COLO668 (cell line): ENCODE measurements around the gene ACSL4.
"Not testable (repeated sequence)": the region's sequence is repeated elsewhere in the genome, so short reads cannot be mapped to it uniquely, and the experiment has no call there.

Source experiments
- DNase-seq: peaks from one replicate; lab custom pipeline; 2025; ENCODE audit not compliant: unreplicated experiment; lab: John Stamatoyannopoulos, UW

Gene ACSL4

DNA sequence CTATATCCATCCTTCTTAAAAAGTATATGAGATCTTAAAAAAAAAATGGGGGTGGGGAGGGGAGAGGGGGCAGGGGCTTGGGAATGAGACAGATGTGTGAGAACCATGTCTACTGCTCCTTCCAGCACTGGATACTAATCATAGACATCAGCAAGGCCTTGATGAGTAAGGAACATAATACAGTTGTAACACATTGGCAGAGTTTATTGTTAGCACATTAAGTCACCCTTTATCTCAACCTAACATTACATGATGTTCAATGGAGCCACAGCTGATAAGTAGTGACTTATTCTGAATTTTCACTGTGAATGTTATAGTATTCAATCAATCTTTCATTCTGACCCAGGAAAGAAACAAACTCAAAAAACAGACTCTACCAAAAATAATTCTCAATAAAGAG is 60.8 kb downstream of the ACSL4 start:
- no peak for DNase-seq

DNA sequence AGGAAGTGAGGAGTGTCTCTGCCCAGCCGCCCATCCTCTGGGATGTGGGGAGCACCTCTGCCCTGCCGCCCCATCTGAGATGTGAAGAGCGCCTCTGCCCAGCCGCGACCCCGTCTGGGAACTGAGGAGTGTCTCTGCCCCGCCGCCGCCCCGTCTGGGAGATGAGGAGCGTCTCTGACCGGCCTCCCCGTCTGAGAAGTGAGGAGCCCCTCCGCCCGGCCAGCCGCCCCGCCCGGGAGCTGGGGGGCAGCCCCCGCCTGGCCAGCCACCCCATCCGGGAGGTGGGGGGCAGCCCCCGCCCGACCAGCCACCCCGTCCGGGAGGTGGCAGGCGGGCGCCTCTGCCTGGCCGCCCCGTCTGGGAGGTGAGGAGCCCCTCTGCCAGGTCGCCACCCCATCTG is 61.9 kb downstream of the ACSL4 start:
- DNase-seq, result not testable (repeated sequence)

DNA sequence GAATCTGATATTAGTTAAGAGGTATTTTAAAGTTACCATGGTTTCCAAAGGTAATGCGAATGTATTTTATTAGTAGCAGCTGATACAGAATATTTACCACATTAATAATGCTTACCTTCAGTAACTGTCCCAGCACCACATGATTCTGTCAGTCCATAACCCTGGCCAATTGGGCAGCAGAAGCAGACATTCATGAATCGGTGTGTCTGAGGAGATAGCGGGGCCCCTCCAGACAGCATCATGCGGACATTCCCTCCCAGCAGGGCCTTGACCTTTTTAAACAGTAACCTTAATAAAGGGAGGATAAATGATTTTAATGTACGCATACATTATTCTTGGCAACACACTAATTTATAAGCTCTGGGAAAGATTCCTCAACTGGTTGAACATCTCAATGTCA is 65.1 kb downstream of the ACSL4 start:
- no peak for DNase-seq

DNA sequence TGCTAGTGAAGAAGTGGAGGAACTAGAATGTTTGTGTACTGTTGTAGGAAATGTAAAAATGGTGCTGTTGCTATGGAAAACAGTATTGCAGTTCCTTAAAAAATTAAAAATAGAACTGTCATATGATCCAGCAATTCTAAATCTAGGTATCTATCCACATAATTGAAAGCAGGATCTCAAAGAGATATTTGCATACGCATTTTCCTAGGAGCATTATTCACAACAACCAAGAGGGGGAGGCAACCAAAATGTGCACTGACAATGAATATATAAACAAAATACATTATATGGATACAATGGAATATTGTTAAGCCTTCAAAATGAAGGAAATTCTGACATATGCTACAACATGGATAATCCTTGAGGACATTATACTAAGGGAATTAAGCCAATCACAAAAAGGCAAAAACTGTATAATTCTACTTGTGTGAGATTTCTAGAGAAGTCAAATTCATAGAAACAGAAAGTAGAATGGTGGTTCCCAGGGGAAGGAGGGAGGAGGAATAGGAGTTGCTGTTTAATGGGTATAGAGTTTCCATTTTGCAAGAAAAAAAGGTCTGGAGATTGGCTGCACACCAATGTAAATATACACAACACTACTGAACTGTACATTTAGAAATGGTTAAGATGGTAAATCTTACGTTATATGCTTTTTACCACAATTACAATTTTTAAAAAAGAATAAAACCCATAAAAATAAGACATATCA is 72.5 kb downstream of the ACSL4 start:
- no peak for DNase-seq

DNA sequence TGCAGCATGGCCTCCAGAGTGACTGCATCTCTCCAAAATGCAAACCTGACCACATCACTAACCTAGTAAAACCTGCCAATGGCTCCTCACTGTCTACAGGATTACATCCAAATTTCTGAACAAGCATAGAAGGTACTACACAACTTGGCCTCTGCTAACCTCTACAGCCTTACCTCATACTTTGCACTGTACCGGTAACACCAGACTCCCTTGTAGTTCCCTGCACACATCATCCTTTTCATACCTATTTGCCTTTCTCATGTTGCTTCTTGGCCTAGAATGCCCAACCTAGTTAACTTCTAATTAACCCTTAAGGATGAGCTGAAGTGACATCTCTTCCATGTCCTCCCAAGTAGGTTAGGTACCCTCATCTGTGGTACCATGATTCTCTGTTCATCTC is 74.7 kb downstream of the ACSL4 start:
- no peak for DNase-seq

DNA sequence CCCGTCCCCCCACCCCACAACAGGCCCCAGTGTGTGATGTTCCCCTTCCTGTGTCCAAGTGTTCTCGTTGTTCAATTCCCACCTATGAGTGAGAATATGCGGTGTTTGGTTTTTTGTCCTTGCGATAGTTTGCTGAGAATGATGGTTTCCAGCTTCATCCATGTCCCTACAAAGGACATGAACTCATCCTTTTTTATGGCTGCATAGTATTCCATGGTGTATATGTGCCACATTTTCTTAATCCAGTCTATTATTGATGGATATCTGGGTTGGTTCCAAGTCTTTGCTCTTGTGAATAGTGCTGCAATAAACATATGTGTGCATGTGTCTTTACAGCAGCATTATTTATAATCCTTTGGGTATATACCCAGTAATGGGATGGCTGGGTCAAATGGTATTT is 75.7 kb downstream of the ACSL4 start:
- not testable (repeated sequence) for DNase-seq

DNA sequence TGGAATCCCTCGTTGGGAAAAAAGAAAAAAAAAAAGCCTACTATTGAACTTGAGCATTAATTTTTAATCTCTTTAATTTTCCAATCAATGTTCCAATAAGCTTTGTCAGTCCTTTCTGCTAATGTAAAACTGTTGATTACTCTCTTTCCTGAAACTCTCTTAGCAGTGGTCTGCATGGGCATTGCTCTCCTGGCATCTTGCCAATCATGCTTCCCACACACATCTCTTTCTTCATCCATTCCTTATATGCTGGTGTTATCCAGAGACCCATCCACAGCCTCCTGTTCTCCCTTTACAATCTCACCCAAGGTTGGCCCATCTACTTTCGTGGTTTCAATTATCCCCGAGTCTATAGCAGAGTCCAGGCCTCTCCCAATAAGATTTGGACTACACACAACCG is 76.3 kb downstream of the ACSL4 start:
- DNase-seq, result no peak

DNA sequence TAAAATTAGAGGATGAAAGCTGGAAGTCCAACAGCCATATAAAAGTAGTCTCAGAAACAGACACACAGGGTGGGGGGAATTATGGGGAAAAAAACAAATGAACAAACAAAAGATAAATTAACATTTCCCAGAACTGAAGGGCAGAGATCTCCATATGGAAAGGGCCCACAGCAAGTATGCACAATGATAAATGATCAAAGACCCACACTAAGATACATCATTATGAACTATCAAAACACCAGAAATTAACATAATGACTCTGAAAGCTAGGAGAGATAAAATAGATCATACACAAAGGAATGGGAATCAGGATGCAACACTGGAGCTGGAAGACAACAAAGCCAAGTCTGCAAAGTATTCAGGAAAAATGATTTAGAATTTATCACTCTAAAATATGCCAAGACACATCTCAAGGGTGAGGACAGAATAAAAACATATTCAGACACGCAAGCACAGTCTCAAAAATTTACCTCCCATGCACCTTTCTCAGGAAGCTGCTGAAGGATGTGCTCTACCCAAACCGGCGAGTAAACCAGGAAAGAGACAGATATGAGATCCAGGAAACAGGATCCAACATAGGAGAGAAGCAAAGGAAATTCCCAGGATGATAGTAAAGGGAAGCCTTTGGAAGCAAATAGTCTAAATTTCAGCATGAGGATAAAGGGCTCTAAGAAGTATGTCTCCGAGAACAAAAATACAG is 77.4 kb downstream of the ACSL4 start:
- no peak for DNase-seq

DNA sequence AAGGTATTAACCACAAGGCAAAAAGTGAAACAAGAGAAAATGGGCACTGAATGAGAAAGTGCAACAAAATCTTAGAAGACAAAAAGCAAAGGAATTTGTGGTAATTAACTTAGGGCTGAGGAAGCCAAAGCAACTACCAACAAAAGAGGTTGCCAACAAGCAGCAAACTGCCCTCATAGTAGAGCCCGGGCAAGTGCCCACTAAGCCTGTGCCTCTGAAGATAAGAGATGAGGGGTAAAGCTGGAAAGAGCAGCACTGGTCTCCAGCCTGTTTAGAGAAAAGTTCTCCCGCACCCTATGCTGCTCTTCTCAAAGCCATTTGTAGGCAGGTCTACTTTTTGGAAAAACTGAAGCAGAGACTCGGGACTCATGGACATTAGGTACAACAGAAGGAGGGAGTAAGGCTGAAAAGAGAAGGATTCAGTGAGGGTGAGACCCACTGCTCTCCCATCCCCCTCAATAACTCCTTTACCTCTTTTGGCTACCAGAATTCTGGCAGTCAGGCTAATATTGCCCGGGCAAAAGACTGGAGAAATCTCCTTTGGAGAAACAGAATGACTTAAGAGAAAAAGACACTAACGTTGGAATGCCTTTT is 78.4 kb downstream of the ACSL4 start:
- no peak for DNase-seq

DNA sequence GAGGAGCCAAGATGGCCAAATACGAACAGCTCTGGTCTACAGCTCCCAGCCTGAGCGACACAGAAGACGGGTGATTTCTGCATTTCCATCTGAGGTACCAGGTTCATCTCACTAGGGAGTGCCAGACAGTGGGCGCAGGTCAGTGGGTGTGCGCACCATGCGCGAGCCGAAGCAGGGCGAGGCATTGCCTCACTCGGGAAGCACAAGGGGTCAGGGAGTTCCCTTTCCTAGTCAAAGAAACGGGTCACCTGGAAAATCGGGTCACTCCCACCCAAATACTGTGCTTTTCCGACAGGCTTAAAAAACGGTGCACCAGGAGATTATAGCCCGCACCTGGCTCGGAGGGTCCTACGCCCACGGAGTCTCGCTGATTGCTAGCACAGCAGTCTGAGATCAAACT is 88.4 kb downstream of the ACSL4 start:
- not testable (repeated sequence) for DNase-seq

DNA sequence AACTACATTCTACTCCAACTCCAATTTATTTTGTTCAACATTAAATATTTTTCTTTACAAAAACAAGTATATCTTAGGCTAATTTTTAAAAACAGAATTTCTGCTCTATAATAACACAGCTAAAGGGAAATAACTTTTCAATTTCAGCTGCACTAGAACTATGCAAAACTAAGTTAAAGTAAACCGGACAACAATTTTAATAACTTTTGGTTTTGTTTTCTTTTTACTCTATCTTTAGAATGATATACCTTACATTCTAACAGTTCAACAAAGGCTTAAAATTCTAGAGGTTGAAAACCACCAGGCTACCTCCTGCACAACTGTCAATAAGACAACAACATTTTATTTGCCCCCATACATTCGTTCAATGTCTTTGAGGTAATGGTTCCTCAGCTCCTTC is 89.4 kb downstream of the ACSL4 start:
- no peak for DNase-seq

DNA sequence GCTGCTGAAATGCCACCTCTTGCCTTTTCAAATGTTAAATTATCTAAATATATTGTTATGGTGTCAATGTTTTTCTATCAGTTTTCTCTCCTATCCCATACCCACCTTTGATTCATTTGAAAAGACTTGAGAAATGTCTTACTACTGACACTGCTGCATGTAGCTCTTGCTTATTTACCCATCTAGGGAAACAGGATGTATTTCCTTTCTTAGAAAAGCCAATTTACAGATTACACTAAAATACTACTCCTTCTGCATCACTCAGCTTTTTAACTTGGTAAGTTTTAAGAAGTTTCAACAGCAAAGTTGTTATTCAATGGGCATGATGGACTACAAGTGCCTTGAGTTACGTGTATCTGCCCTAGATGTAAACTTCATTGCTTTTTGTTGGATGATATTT is 94.9 kb downstream of the ACSL4 start:
- DNase-seq, result no peak

DNA sequence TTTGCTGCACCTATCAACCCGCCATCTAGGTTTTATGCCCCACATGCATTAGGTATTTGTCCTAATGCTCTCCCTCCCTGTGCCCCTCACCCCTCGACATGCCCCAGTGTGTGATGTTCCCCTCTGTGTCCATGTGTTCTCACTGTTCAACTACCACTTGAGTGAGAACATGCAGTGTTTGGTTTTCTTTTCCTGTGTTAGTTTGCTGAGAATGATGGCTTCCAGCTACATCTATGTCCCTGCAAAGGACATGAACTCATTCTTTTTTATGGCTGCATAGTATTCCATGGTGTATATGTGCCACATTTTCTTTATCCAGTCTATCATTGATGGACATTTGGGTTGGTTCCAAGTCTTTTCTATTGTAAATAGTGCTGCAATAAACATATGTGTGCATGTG is 95.6 kb downstream of the ACSL4 start:
- DNase-seq, result not testable (repeated sequence)

DNA sequence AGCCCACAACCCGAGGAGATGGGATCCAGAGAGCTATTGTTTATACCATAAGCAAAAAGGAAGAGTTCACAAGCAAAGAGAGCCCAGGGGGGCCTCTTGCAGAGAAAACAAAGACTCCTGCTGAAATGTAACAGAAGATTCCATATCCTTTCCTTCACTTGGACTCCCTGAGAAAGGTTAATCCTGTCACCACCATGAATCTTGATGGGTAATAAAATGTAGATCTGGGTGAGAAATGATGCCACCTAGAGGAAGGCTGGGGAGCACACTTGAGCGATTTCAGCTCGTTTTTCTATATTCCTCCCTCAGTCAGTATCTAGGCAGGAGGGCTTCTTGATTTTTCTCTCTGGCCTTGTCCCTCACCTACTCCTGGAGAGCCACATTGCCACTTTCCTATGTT is 97.9 kb downstream of the ACSL4 start:
- no peak for DNase-seq

DNA sequence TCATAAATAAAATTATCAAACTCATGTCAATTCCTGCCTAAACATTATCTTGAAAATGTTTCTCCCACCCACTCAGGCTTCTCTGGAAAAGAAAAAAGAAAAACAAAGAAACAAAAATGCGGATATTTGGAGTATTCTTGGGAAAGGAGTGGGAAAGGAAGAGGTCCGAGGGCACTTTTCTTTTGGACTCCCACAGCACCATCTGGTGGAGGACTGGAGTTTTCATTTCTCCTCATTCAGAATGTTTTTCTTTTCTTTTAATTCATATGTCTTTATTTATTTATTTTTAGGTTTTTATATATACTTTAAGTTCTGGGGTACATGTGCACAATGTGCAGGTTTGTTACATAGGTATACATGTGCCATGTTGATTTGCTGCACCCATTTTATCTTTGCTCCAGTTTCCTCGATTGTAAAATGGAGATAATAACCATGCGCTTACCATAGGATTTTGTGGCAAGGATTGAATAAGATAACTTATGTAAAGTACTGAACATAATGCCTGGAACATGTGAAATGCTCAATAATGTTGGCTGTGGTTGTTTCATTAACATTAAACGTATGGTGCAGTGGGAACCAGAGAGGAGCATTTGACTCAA is 100.1 kb downstream of the ACSL4 start:
- DNase-seq, result no peak

DNA sequence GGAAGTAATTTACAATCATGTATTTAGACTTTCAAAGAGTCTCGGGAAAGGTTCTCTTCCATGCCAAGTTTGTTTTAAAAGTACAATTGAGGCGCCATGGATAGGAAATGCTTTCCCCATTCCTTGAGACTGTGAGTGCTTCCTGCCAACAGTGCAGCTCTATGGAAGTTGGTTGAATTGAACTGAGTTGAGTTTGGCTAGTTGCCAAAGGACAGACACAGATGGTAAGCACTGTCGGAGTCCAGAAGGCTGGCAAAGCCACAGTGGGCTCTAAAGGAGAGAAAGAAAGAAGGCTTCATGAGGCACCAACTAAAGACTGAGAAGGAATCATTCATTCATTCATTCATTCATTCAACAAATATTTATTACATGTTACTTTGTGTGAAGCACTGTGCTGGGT is 103.7 kb downstream of the ACSL4 start:
- peak; percentile 1 for DNase-seq

DNA sequence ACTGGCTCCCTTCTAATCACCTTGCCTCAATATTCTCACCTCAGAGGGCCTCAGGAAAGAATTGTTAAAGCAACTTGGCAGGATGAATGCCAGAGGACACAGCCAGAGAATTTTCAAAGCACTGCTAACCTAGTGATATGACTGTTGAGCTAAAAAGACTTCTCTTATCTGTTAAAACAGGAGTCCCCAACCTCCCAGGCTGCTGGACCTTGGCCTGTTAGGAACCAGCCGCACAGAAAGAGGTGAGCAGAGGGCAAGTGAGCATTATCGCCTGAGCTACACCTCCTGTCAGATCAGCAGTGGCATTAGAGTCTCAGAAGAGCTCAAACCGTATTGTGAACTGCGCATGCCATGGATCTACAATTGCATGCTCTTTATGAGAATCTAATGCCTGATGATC is 106.4 kb downstream of the ACSL4 start:
- DNase-seq, result no peak

DNA sequence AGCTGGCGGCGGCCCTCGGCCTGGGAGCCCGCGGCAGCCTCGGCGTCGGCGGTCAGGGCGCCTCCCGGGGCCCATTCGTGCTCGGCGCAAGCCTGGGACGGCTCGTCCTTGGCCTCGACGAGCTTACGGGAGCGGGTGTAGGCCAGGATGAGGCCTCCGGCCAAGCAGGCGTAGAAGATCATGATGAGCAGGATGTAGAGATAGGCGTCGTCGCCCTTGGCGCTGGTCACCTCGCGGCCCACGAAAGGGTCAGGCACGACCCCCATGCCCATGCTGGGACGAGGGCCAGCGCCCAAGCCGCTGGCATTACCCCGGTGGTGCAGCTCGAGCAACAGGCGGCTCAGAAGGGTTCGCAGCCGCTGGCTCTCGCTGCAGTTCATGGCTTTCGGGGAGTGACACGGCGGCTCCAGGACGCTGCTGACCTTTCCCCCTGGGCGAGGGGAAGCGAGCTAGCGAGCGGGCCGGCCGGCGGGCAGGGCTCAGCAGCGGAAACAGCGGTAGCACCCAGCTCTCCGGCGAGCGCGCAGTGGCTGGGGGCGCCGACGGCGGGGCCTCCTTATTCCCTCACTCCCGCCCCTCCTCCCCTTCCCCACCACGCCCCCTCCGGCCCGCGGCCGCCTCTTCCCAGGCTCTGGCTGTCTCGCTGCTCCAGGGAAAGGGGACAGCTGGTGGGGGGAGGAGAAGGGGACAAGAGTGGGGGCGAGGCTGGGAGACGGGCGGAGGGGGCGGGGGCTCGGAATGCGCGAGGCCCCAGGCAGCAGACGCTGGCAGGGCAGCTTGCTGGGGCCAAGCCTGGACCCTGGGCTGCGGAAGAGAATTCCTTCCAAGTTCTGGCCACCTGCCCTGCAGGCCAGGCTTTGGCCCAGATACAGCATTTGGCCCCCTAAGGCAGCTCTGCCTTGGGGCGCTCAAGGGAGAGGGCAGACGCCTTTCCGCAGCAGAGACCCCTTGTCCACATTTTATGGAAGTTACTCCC is 108.1 kb downstream of the ACSL4 start, which contains the start of gene KCNE5:
TSS of gene KCNE5 (minus strand) at position 532 of the 976 bp plus-strand sequence. CDS start at position 380, 152 bp downstream.
- DNase-seq, result no peak

DNA sequence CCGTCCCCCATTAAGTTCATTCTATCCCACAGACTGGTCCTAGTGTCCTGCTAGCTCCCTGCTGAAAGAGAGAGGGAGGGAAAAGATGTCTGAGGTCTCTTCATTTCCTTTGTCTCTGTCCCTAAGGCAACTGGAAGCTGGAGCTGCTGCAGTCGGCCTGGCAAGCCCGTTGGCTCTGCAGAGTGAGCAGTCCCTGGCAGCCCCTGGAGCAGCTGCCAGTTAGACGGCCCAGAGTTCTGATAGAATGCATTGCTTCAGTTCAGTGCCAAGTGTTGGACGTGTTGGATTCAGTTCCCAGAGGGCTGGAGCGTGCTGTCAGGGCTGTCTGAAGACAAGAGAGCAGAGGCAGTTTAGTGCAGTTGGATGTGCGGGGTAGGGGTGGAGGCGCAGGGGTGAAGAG is 109.1 kb downstream of the ACSL4 start:
- no peak for DNase-seq

DNA sequence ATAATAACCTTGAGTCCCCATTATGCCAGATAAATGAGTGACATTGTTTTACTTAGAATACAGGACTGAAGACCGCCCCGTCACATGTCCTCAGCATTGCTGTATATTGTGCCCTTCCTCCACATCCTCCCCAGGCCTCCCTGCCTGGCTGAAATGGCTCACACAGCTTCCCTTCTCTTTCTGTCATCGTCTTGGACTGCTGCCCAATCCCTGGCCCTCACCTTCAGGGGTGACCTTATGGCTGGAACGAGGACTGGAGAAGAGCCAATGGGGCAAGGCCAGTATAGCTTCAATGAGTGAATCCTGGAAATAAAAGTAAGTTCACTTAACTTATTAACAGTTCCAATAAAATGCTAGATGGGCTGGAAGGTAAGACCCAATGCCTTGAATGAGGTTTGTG is 110.8 kb downstream of the ACSL4 start:
- DNase-seq, result no peak

DNA sequence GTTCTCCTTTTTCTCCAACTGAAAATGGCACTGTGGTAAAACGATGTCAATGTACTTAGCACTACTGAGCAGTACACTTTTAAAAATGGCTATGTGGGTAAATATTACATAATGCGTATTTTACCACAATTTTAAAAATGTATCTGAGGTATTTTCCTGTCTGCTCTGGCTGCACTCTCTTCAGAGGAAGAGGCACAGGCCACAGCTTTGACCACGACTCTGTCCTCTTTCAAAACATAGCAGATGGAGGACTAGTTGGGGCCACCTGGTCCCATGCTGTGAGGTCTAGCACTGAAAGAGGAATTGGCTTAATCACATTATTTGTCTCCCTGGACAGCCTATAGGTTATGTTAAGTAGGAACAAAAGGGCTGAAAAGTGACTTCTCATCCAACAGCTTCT is 113.3 kb downstream of the ACSL4 start:
- no peak for DNase-seq
